ENCODE data around the gene TP53BP2. TPM values are rescaled to one million over a fixed set of nuclear protein-coding genes. Genes with fewer than 3 reads are reported as not detected.
"Not testable (repeated sequence)": the region's sequence is repeated elsewhere in the genome, so short reads cannot be mapped to it uniquely, and the experiment has no call there.

TP53BP2 gene
- total and polyA plus RNA-seq, 12 donors, result 5.9 to 25.3 (median 20.1) TPM

DNA sequence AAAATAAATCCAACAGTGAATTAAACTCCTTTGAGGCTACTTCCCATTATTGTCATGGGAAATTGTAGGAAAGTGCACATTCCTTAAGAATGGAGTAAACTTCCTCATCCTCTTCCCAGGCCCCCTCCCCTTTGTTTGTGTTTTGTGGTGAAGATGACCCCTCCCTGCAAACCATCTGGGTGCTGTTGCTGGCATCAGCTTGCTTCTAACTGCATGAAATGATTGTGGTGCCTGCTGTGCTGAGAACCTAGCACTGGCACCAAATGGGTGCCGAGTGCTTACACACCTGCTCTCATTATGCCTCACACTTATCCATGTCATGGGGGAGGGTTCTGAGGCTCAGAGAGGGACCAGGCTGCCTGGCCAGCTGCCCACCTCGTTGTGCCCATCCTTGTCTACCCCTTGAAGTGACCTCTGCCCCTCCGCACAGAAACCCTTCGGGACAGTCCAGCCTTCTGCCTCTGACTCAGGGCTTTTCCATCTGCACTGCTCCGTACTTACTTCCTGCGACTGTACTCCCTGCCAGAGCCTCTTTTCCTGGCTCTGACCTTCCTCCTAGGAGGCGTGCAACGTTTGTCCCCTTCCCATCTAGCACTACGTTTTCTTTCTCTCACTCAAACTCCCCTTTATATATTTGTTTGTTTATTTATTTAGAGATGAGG lies 102.8 kb downstream of the TP53BP2 start:
- H3K9me3 ChIP-seq, result no peaks in the 10 kb centered on the region
- ATAC-seq, result peak in 7 of 8 donors; percentile 29 to 66 (median 58)
- WGBS, 2 donors, result 53 to 58% methylated on average over 9 of the region's 9 CpGs
- peaks cover 25 to 76% (median 54%) of the 10 kb centered on the region in 9 donors for H3K4me1 ChIP-seq
- H3K4me3 ChIP-seq, result peak overlapping the region in 1 of 10 donors; percentile 10
- TF ChIP-seq, protein P1, sequence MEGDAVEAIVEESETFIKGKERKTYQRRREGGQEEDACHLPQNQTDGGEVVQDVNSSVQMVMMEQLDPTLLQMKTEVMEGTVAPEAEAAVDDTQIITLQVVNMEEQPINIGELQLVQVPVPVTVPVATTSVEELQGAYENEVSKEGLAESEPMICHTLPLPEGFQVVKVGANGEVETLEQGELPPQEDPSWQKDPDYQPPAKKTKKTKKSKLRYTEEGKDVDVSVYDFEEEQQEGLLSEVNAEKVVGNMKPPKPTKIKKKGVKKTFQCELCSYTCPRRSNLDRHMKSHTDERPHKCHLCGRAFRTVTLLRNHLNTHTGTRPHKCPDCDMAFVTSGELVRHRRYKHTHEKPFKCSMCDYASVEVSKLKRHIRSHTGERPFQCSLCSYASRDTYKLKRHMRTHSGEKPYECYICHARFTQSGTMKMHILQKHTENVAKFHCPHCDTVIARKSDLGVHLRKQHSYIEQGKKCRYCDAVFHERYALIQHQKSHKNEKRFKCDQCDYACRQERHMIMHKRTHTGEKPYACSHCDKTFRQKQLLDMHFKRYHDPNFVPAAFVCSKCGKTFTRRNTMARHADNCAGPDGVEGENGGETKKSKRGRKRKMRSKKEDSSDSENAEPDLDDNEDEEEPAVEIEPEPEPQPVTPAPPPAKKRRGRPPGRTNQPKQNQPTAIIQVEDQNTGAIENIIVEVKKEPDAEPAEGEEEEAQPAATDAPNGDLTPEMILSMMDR (IDR thresholded peaks at IDR 0.05), result no peak
- DNase-seq, result no peak
- intact Hi-C loops (cut with DNase I), result no loop called here
- peaks cover 0 to 60% (median 33%) of the 10 kb centered on the region in 9 donors for H3K36me3 ChIP-seq
- no peaks in the 10 kb centered on the region for H3K27me3 ChIP-seq
- peak overlapping the region in 9 of 10 donors; percentile 46 to 85 (median 66) for H3K27ac ChIP-seq

DNA sequence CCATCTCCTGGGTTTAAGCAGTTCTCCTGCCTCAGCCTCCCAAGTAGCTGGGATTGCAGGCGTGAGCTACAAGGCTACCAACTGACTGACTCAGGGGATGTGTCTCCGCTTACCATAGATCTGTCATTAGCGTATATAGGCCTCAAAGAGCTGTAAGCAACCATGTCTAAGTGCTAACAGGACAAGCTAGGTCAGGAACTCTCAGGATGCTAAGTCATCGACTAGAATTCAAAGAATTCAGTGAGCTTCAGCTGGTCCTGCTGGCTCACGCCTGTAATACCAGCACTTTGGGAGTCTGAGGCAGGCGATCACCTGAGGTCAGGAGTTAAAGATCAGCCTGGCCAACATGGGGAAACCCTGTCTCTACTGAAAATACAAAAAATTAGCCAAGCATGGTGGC lies 103.9 kb downstream of the TP53BP2 start:
- Histone ChIP-seq H3K4me1 (peaks cover 19 to 78% (median 48%) of the 10 kb centered on the region in 9 donors), H3K36me3 (peaks cover 0 to 50% (median 25%) of the 10 kb centered on the region in 9 donors), H3K4me3 (no peak overlapping the region), H3K27me3 (no peaks in the 10 kb centered on the region), H3K9me3 (no peaks in the 10 kb centered on the region), H3K27ac (peak overlapping the region in 7 of 10 donors; percentile 15 to 85 (median 66))
- ATAC-seq (no peak), DNase-seq (no peak)
- TF ChIP-seq, protein P1 (IDR thresholded peaks at IDR 0.05), result no peak
- WGBS, 2 donors, result 88 to 93% methylated on average over 6 of the region's 6 CpGs
- intact Hi-C loops (cut with DNase I), result no loop called here

DNA sequence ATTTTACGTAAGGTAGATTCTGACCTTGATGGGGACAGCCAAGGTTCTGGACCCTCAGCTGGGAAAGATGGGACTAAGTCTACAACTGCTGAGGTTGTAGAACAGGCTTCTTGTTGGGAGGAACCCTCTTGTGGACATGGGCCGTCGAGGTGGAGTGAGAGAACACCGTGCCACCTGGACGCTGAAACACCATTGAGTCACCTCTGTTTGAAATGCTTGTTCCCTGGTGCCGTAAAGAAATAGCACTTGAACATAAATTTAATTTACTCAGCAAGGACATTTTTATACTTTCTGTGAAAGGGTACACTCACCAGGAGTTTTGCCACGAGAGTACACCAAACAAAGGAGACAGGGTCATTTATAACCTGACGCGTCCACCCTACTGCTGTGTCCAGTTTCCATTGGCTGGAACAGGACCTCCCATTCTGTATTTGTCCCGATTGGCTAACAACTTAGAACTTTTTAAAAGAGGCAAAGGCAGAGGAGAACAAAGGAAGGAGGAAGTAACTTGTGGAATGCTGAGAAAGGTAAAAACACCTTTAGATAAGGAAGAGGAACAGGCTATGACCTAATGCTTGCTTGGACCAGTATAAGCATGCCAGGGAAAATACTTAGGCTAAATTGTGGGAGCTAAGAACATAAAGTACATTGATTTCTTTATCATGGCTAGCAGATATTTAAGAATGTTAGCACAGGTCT lies 105.6 kb downstream of the TP53BP2 start:
- 75 to 79% methylated on average over 10 of the region's 10 CpGs for WGBS, 2 donors
- peaks cover 22 to 89% (median 53%) of the 10 kb centered on the region in 9 donors for H3K4me1 ChIP-seq
- DNase-seq; ATAC-seq; intact Hi-C loops (cut with DNase I); H3K27me3 ChIP-seq; H3K9me3 ChIP-seq; H3K4me3 ChIP-seq: not testable (repeated sequence)
- H3K36me3 ChIP-seq, result peaks cover 0 to 33% (median 8%) of the 10 kb centered on the region in 9 donors
- peak overlapping the region in 8 of 10 donors; percentile 33 to 71 (median 66) for H3K27ac ChIP-seq

DNA sequence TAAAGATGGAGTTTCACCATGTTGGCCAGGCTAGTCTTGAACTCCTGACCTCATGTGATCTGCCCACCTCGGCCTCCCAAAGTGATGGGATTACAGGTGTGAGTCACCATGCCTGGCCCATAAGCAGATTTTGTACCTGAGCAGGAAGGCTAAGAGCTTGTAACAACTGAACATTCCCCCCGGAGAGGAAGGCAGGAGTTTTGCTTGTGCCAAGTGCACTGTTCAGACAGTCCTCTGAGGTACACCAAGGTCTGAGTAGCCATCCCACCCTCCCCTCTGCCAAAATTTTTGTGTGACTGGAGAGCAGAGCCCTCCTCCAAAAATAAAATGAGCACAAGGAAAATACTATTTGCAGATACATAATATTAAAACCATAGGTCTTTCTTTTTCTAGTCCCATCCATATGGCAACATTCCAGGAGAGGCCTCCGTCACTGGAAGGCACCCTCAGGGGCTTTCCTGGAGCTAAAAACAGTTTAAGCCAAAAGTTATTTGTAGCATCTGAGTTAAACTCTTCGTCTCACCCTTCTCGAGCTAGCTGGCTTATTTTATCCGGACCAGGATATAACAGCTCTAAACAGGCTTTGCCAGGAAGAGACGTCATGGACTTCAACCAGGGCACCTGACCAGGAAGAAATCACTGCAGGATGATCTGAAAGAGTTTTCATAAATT lies 106.2 kb downstream of the TP53BP2 start:
- intact Hi-C loops (cut with DNase I), result no loop called here
- Histone ChIP-seq H3K27me3 (no peaks in the 10 kb centered on the region), H3K27ac (peak overlapping the region; percentile 13 to 71 (median 66)), H3K36me3 (peaks cover 0 to 27% (median 6%) of the 10 kb centered on the region in 9 donors), H3K9me3 (no peaks in the 10 kb centered on the region), H3K4me1 (peaks cover 22 to 94% (median 60%) of the 10 kb centered on the region in 9 donors), H3K4me3 (no peak overlapping the region)
- ATAC-seq (peak in 7 of 8 donors; percentile 47 to 82 (median 62)), DNase-seq (peak in 1 of 2 donors; percentile 48)
- TF ChIP-seq, protein P1 (IDR thresholded peaks at IDR 0.05), result no peak
- 21 to 22% methylated on average over 7 of the region's 7 CpGs for WGBS, 2 donors

Measured in heart right ventricle (tissue), 16 donors.